Colonic mucosa (tissue), 4 donors: ENCODE measurements around the gene KIAA0513. TPM values are rescaled to one million over a fixed set of nuclear protein-coding genes. Genes with fewer than 3 reads are reported as not detected.

Experiments used
- DNase-seq: peaks from one replicate; pipeline ENCODE4 v3.0.0-alpha.2; 2020
- H3K27ac ChIP-seq: fragments of 200-600 bp; one replicate; pipeline ENCODE4 v1.8.0; 2021
- H3K27me3 ChIP-seq: fragments of 200-600 bp; one replicate; pipeline ENCODE4 v1.8.0; 2021
- H3K36me3 ChIP-seq: fragments of 200-600 bp; one replicate; pipeline ENCODE4 v1.8.0; 2021
- H3K4me1 ChIP-seq: fragments of 200-600 bp; one replicate; pipeline ENCODE4 v1.8.0; 2021; ENCODE audit warnings: mild to moderate bottlenecking
- H3K4me3 ChIP-seq: fragments of 200-600 bp; one replicate; pipeline ENCODE4 v1.8.0; 2021
- H3K9ac ChIP-seq, 2 donors: one replicate each; pipeline ENCODE4 v1.7.0; 2013; ENCODE audit warnings: control low read depth in 2 of 2, low read depth in 2 of 2, low read length in 2 of 2
- H3K9me3 ChIP-seq: fragments of 200-600 bp; one replicate; pipeline ENCODE4 v1.8.0; 2021
- CTCF ChIP-seq: fragments of 200-600 bp; IDR thresholded peaks from one replicate; pipeline ENCODE4 v1.8.0; 2022; ENCODE audit warnings: antibody characterized with exemption, mild to moderate bottlenecking
- intact Hi-C: fragments of 100-400 bp; cut with DNase I; formaldehyde crosslinking; loops from one replicate; pipeline ENCODE4 v1.14.1; 2022
- total RNA-seq, 2 donors: library from RNA; stranded (reverse); fragmentation: NEBNext Ultra II Directional in 1 of 2; extraction: Animal tissue kit (Norgen Biotek cat#: 25700) in 1 of 2; gene quantifications; one replicate each; pipeline ENCODE4 v1.2.1, GENCODE V29; 2021
- donor health status: healthy.
- donor health status: DM: no; HTN: no; CAD: no.
- donor health status: DM: no; HTN: no; CAD: no.

The KIAA0513 gene
- total RNA-seq, 2 donors from 2014 or later: 17.7 to 22.8 TPM

- H3K4me1 ChIP-seq: peaks cover 7% of the 10 kb centered on the region
- no peaks in the 10 kb centered on the region for H3K9me3 ChIP-seq
- DNase-seq: no peak
- H3K36me3 ChIP-seq: peaks cover 17% of the 10 kb centered on the region
- H3K9ac ChIP-seq: no peak overlapping the region
- no peak overlapping the region for H3K27ac ChIP-seq
- no peaks in the 10 kb centered on the region for H3K27me3 ChIP-seq
- H3K4me3 ChIP-seq: no peak overlapping the region
- intact Hi-C loops: no loop called here
- TF ChIP-seq CTCF: no peak
Observed at GRCh38 chr16:84986879-84987278, 40.7 kb upstream of the KIAA0513 start.

- intact Hi-C loops: no loop called here
- Histone ChIP-seq H3K27ac (no peak overlapping the region), H3K27me3 (no peaks in the 10 kb centered on the region), H3K9ac (no peak overlapping the region), H3K9me3 (no peaks in the 10 kb centered on the region), H3K4me3 (no peak overlapping the region), H3K4me1 (peaks cover 9% of the 10 kb centered on the region), H3K36me3 (peaks cover 17% of the 10 kb centered on the region)
- DNase-seq: no peak
- no peak for TF ChIP-seq CTCF
Observed at GRCh38 chr16:84988328-84989080, 39.1 kb upstream of the KIAA0513 start.

GRCh38 chr16:84989749-84990620, 37.6 kb upstream of the KIAA0513 start:
- no peak for TF ChIP-seq CTCF
- Histone ChIP-seq H3K9me3 (no peaks in the 10 kb centered on the region), H3K27ac (no peak overlapping the region), H3K4me3 (no peak overlapping the region), H3K36me3 (peaks cover 17% of the 10 kb centered on the region), H3K9ac (no peak overlapping the region), H3K4me1 (peaks cover 21% of the 10 kb centered on the region), H3K27me3 (no peaks in the 10 kb centered on the region)
- intact Hi-C loops: no loop called here
- DNase-seq: no peak

GRCh38 chr16:84990782-84991181, 36.8 kb upstream of the KIAA0513 start:
- DNase-seq: no peak
- Histone ChIP-seq H3K27ac (no peak overlapping the region), H3K4me3 (no peak overlapping the region), H3K4me1 (peaks cover 29% of the 10 kb centered on the region), H3K36me3 (peaks cover 17% of the 10 kb centered on the region), H3K27me3 (no peaks in the 10 kb centered on the region), H3K9ac (no peak overlapping the region), H3K9me3 (no peaks in the 10 kb centered on the region)
- no peak for TF ChIP-seq CTCF
- intact Hi-C loops: no loop called here

- intact Hi-C loops: no loop called here
- H3K9ac ChIP-seq: peak overlapping the region in 1 of 2 donors; percentile 70
- no peaks in the 10 kb centered on the region for H3K27me3 ChIP-seq
- peaks cover 31% of the 10 kb centered on the region for H3K4me1 ChIP-seq
- H3K9me3 ChIP-seq: no peaks in the 10 kb centered on the region
- H3K36me3 ChIP-seq: peaks cover 17% of the 10 kb centered on the region
- DNase-seq: no peak
- no peak overlapping the region for H3K4me3 ChIP-seq
- H3K27ac ChIP-seq: peak overlapping the region; percentile 65
- TF ChIP-seq CTCF: no peak
Observed at GRCh38 chr16:84992717-84993075, 34.9 kb upstream of the KIAA0513 start.
